ENCODE results near the gene EVL.

DNA sequence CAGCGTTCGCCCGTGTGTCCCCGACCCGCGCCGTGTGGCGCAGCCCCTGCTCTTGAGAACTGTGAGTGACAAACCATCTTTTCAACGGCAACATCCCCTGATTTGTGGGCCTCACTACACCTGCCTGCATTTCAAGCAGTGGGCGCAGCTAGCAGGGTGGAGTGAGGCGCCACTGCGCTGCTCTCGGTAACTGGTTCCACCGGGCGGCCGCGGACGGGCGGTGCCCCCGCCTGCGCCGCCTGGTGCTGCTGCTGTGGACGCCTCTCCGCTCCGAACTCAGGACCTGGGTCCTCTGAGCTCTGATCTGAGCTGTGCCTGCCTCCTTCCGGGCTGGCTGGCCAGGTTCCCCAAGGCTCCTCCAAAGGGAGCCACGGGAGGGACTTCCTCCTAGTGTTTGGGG lies 100.2 kb downstream of the EVL start:
- TF ChIP-seq EZH2 (IDR thresholded peaks at IDR 0.05; ENCODE audit: borderline replicate concordance, low read depth, low read length, severe bottlenecking): no peak
- TF ChIP-seq POLR2AphosphoS5 (IDR thresholded peaks at IDR 0.05; ENCODE audit: insufficient read depth, low read depth, low read length): no peak
- TF ChIP-seq CTCF (IDR thresholded peaks at IDR 0.05; ENCODE audit: extremely low read depth in 1 of 2, insufficient read depth in 1 of 2, low read depth in 1 of 2, low read length in 2 of 2): peak in 1 of 2 donors; percentile 16
- no peak for TF ChIP-seq FOS (IDR thresholded peaks at IDR 0.05; ENCODE audit: borderline replicate concordance, insufficient read depth, low read length)
- TF ChIP-seq POLR2A (IDR thresholded peaks at IDR 0.05; ENCODE audit: low read depth, low read length): no peak

All from endothelial cell of umbilical vein (primary cell).